GM23248 (cell line): ENCODE data around the gene C2CD5.

Experiments
- EZH2 ChIP-seq: fragments of 200-600 bp; sonication (generic); IDR thresholded peaks from 2 replicates; pipeline ENCODE4 v1.6.1; 2018; ENCODE audit warnings: antibody characterized with exemption, mild to moderate bottlenecking; ENCODE audit not compliant: insufficient read depth, poor library complexity, severe bottlenecking
- EZH2phosphoT487 ChIP-seq: fragments of 200-600 bp; sonication (generic); IDR thresholded peaks from 2 replicates; pipeline ENCODE4 v1.6.1; 2018; ENCODE audit warnings: antibody characterized with exemption, moderate library complexity, mild to moderate bottlenecking, low read depth; ENCODE audit not compliant: insufficient read depth

GRCh38 chr12:22474970-22475720 lies 69.2 kb downstream of the C2CD5 start:
- TF ChIP-seq EZH2 (no peak), EZH2phosphoT487 (no peak)
